Adrenal gland (tissue), 12 donors: Measurements from ENCODE around the gene CWC15. TPM values are rescaled to one million over a fixed set of nuclear protein-coding genes. Genes with fewer than 3 reads are reported as not detected.
"Not testable (repeated sequence)": the region's sequence is repeated elsewhere in the genome, so short reads cannot be mapped to it uniquely, and the experiment has no call there.

ENCODE experiments used
- DNase-seq, 7 donors: peaks; one replicate each; pipeline ENCODE4 v3.0.0-alpha.2; 2019 to 2020
- H3K27ac ChIP-seq, 5 donors: fragments of 200-600 bp; sonication (generic) in 4 of 5; 1 replicate in 3 of 5; 2 replicates in 2 of 5; pipeline versions ENCODE4 v1.5.1 to v1.8.0; 2016 to 2020; ENCODE audit warnings: mild to moderate bottlenecking in 1 of 5
- H3K27me3 ChIP-seq: fragments of 200-600 bp; 2 replicates; pipeline ENCODE4 v1.8.0; 2021
- H3K36me3 ChIP-seq, 2 donors: fragments of 200-600 bp; replicated peaks in 1 of 2; 1 replicate in 1 of 2; 2 replicates in 1 of 2; pipeline versions ENCODE4 v1.5.1 to v1.8.0; 2018 to 2022
- H3K4me1 ChIP-seq, 2 donors: fragments of 200-600 bp; replicated peaks in 1 of 2; 1 replicate in 1 of 2; 2 replicates in 1 of 2; pipeline versions ENCODE4 v1.5.1 to v1.8.0; 2018 to 2021
- H3K4me3 ChIP-seq, 4 donors: fragments of 200-600 bp; sonication (generic) in 3 of 4; one replicate each; pipeline ENCODE4 v1.5.1; 2016 to 2018
- H3K9me3 ChIP-seq, 3 donors: fragments of 200-600 bp; sonication (generic) in 1 of 3; replicated peaks in 1 of 3; 1 replicate in 2 of 3; 2 replicates in 1 of 3; pipeline versions ENCODE4 v1.5.1 to v1.8.0; 2016 to 2021
- CTCF ChIP-seq, 6 experiments: fragments of 450-650 bp in 4 of 6; fragments of 200-600 bp in 2 of 6; sonication (generic) in 1 of 6; IDR thresholded peaks; 1 replicate in 5 of 6; 2 replicates in 1 of 6; pipeline versions ENCODE4 v1.5.1 to v1.8.0; 2016 to 2021; ENCODE audit warnings: antibody characterized with exemption in 6 of 6, mild to moderate bottlenecking in 2 of 6, moderate library complexity in 1 of 6
- POLR2A ChIP-seq, 2 donors: fragments of 450-650 bp; IDR thresholded peaks; one replicate each; pipeline ENCODE4 v1.6.1; 2017; ENCODE audit warnings: antibody characterized with exemption in 2 of 2, mild to moderate bottlenecking in 2 of 2, moderate library complexity in 1 of 2
- WGBS, 4 donors: extraction: QIAGEN DNeasy Blood & Tissue Kit in 2 of 4; methylation state at CpG; one replicate each; pipeline versions ENCODE4 v1.1.5 to v1.1.7; 2013 to 2017; 5-methylcytosine and 5-hydroxymethylcytosine counted together
- intact Hi-C, 2 donors: fragments of 100-400 bp; cut with DNase I; formaldehyde crosslinking; loops; one replicate each; pipeline versions ENCODE4 v1.14.1 to v1.15.0; 2022 to 2023
- polyA plus RNA-seq, 3 donors: library from polyadenylated mRNA; stranded (reverse); fragments of 200-250 nt in 2 of 3; fragments of 350-450 nt in 1 of 3; fragmentation: Illumina TruSeq in 1 of 3; extraction: RNeasy Lipid Tissue Mini Kit (QIAGEN cat#74804) in 1 of 3; gene quantifications; one replicate each; pipeline ENCODE4 v1.2.3, GENCODE V29; 2013 to 2014
- total RNA-seq, 9 donors: library from RNA; depleted of rRNA in 4 of 9; stranded (reverse); fragments of >200 nt in 4 of 9; fragments of 120-200 nt in 1 of 9; fragmentation: NEBNext Ultra II Directional in 1 of 9; extraction: Animal tissue kit (Norgen Biotek cat#: 25700) in 1 of 9; gene quantifications; one replicate each; pipeline versions ENCODE4 v1.1.0 to v1.2.4, GENCODE V29; 2013 to 2023
- donor health status: healthy with polysubstance abuse.
- donor health status: Bipolar disorder and iron deficiency.
- donor health status: DM: yes; HTN: yes; CAD: no.
- donor health status: DM: no; HTN: no; CAD: no.
- donor health status: DM: no; HTN: no; CAD: no.
- donor health status: DM: yes; HTN: yes; CAD: no.

The CWC15 gene
- total and polyA plus RNA-seq, 12 donors, result 21.6 to 218 (median 62.5) TPM

DNA sequence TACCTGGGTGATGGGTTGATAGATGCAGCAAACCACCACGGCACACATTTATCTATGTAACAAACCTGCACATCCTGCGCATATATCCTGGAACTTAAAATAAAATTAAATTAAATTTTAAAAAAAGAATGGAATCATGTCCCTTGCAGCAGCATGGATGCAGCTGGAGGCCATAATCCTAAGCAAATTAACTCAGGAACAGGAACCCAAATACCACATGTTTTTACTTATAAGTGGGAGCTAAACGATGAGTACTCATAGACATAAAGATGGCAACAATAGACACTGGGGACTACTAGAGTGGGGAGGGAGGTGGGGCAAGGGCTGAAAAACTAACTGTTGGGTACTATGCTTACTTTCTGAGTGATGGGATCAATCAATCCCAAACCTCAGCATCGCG, 40.9 kb downstream of the CWC15 start:
- peak overlapping the region in 1 of 5 donors; percentile 73 for H3K27ac ChIP-seq
- no peaks in the 10 kb centered on the region for H3K27me3 ChIP-seq
- intact Hi-C loops, result no loop called here

DNA sequence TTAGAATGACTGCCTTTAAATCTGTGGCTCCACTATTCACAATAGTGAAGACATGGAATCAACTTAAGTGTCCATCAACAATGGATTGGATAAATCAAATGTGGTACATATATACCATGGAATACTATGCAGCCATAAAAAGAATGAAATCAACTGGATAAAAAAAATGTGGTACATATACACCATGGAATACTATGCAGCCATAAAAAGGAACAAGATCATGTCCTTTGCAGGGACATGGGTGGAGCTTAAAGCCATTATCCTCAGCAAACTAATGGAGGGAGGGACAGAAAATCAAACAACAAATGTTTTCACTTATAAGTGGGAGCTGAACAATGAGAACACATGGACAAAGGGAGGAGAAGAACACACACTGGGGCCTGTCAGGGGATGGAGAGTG, 41.3 kb downstream of the CWC15 start:
- H3K27ac ChIP-seq, H3K9me3 ChIP-seq, H3K4me3 ChIP-seq, H3K27me3 ChIP-seq, H3K36me3 ChIP-seq, DNase-seq, intact Hi-C loops: not testable (repeated sequence)
- H3K4me1 ChIP-seq, result peaks cover 10 to 29% of the 10 kb centered on the region in 2 donors

More for the DNA sequence above, 40.9 kb downstream of the CWC15 start:
- no peak for DNase-seq
- Histone ChIP-seq H3K4me3 (no peak overlapping the region), H3K36me3 (no peaks in the 10 kb centered on the region), H3K4me1 (peaks cover 5 to 24% of the 10 kb centered on the region in 2 donors), H3K9me3 (no peaks in the 10 kb centered on the region)
- 91 to 94% (median 92%) methylated on average over 5 of the region's 5 CpGs for WGBS, 4 donors
- TF ChIP-seq CTCF (IDR thresholded peaks at IDR 0.05) (no peak), POLR2A (IDR thresholded peaks at IDR 0.05) (no peak)

GRCh38 chr11:94928117-94928990, 45.0 kb downstream of the CWC15 start:
- WGBS, 4 donors, result 86 to 95% (median 92%) methylated on average over 1 of the region's 1 CpG
- Histone ChIP-seq H3K4me3 (no peak overlapping the region), H3K4me1 (peaks cover 10 to 44% of the 10 kb centered on the region in 2 donors), H3K27ac (peak overlapping the region in 4 of 5 donors; percentile 41 to 90 (median 68)), H3K27me3 (no peaks in the 10 kb centered on the region), H3K36me3 (no peaks in the 10 kb centered on the region), H3K9me3 (no peaks in the 10 kb centered on the region)
- TF ChIP-seq POLR2A (IDR thresholded peaks at IDR 0.05) (no peak), CTCF (IDR thresholded peaks at IDR 0.05) (no peak)
- DNase-seq, result no peak
- intact Hi-C loops, result no loop called here

DNA sequence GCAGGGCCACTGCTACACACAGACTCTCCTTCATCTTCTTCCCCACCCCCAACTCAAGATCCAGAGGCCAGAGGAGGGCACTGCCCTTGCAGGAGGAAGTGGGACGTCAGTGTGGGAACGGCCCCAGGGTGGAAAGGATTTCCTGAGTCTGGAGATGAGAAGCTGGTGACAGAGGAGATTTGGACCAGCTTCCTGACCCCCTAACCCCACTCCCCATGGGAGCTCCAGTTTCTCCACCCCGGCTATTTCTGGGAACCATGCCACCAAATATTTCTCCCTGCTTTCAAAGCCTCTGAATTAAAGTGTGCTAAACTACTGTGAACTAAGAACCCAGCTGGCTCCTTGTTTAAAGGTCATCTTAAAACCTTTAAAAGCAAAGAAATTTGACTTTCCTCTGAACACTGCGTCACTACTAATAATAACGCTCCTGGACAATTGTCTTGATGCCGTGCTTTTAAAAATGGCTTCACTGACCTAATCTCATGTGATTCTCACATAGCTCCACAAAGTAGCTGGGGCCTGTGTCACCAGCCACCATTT, 46.6 kb downstream of the CWC15 start:
- Histone ChIP-seq H3K27ac (peak overlapping the region in 4 of 5 donors; percentile 41 to 90 (median 68)), H3K27me3 (no peaks in the 10 kb centered on the region), H3K36me3 (no peaks in the 10 kb centered on the region), H3K4me1 (peaks cover 10 to 38% of the 10 kb centered on the region in 2 donors), H3K9me3 (no peaks in the 10 kb centered on the region), H3K4me3 (no peak overlapping the region)
- DNase-seq, result peak; percentile 68 to 94 (median 82)
- intact Hi-C loops, result no loop called here
- TF ChIP-seq POLR2A (IDR thresholded peaks at IDR 0.05) (no peak), CTCF (IDR thresholded peaks at IDR 0.05) (no peak)
- 3 to 15% (median 9%) methylated on average over 6 of the region's 6 CpGs for WGBS, 4 donors
